Endothelial cell of umbilical vein (primary cell): ENCODE results near the gene UNC5A. TPM values are rescaled to one million over a fixed set of nuclear protein-coding genes. Genes with fewer than 3 reads are reported as not detected.

ENCODE experiments used
- BruUV-seq: library from RNA; stranded (reverse); fragments of 400-500 nt; replicated peaks from 2 replicates; lab custom pipeline; 2021; lab: Mats Ljungman, UMichigan
- CTCF ChIA-PET: fragments of 300-600, 350-600 bp; sonication (Branson Sonifier 250); formaldehyde crosslinking; loops from one replicate; lab custom pipeline; 2021; ENCODE audit warnings: antibody characterized with exemption, inconsistent platforms; lab: Charles Lee
- POLR2A ChIA-PET: fragments of 300-600, 350-600 bp; sonication (Branson Sonifier 250); formaldehyde crosslinking; loops from one replicate; lab custom pipeline; 2021; ENCODE audit warnings: antibody characterized with exemption, inconsistent platforms; lab: Charles Lee
- DNase-seq: peaks from one replicate; pipeline ENCODE4 v3.0.0-alpha.2; 2011; ENCODE audit warnings: low read depth, low spot score
- FAIRE-seq: peaks from 2 replicates; lab custom pipeline; 2011; peaks lifted over from hg19 to GRCh38; lab: Jason Lieb, UNC
- H2AFZ ChIP-seq: 2 replicates; pipeline ENCODE4 v1.6.0; 2012; ENCODE audit warnings: low read depth, low read length, control low read depth, inconsistent platforms
- H3K27ac ChIP-seq: 2 replicates; pipeline ENCODE4 v1.5.1; 2011; ENCODE audit warnings: low read depth, mild to moderate bottlenecking, control low read depth, low read length, moderate library complexity; ENCODE audit not compliant: insufficient read depth
- H3K27me3 ChIP-seq, 2 experiments: 2 replicates each; pipeline versions ENCODE4 v1.6.0 to v1.6.1; 2011; ENCODE audit warnings: low read length in 2 of 2, mixed read lengths in 1 of 2; ENCODE audit not compliant: control insufficient read depth in 2 of 2, insufficient read depth in 2 of 2
- H3K36me3 ChIP-seq, 2 experiments: 2 replicates in 1 of 2; 3 replicates in 1 of 2; pipeline ENCODE4 v1.5.1; 2011; ENCODE audit warnings: low read length in 2 of 2, mild to moderate bottlenecking in 1 of 2, moderate library complexity in 1 of 2; ENCODE audit not compliant: control insufficient read depth in 2 of 2, insufficient read depth in 2 of 2; ENCODE audit errors: extremely low read depth in 1 of 2
- H3K4me1 ChIP-seq: 3 replicates; pipeline ENCODE4 v1.5.1; 2011; ENCODE audit warnings: mild to moderate bottlenecking, low read length; ENCODE audit not compliant: control insufficient read depth, insufficient read depth; ENCODE audit errors: extremely low read depth
- H3K4me2 ChIP-seq: 2 replicates; pipeline ENCODE4 v1.6.1; 2011; ENCODE audit warnings: low read length, control low read depth, mixed read lengths; ENCODE audit not compliant: insufficient read depth
- H3K4me3 ChIP-seq, 3 experiments: fragments of 200-600 bp in 1 of 3; sonication (generic), shearing (Covaris generic) in 1 of 3; replicated peaks in 1 of 3; 2 replicates each; pipeline ENCODE4 v1.5.1; 2011 to 2016; ENCODE audit warnings: control low read depth in 3 of 3, low read length in 3 of 3, mild to moderate bottlenecking in 2 of 3, inconsistent platforms in 1 of 3, low read depth in 1 of 3, moderate library complexity in 1 of 3; ENCODE audit not compliant: insufficient read depth in 1 of 3
- H3K79me2 ChIP-seq: 2 replicates; pipeline ENCODE4 v1.6.0; 2012; ENCODE audit warnings: low read length, inconsistent platforms; ENCODE audit not compliant: control insufficient read depth, insufficient read depth
- H3K9ac ChIP-seq: replicated peaks from 2 replicates; pipeline ENCODE3; 2011; ENCODE audit warnings: low read length, control low read depth; ENCODE audit not compliant: insufficient read depth; ENCODE audit errors: extremely low read depth
- H3K9me1 ChIP-seq: replicated peaks from 3 replicates; pipeline ENCODE4 v1.6.0; 2011; ENCODE audit warnings: mild to moderate bottlenecking, low read length; ENCODE audit not compliant: control insufficient read depth, insufficient read depth; ENCODE audit errors: extremely low read depth
- H3K9me3 ChIP-seq: replicated peaks from 2 replicates; pipeline ENCODE4 v1.5.1; 2012; ENCODE audit warnings: low read length, inconsistent platforms; ENCODE audit not compliant: control insufficient read depth, insufficient read depth
- H4K20me1 ChIP-seq: replicated peaks from 2 replicates; pipeline ENCODE3; 2011; ENCODE audit warnings: mild to moderate bottlenecking, low read length; ENCODE audit not compliant: control insufficient read depth, insufficient read depth; ENCODE audit errors: extremely low read depth
- EZH2 ChIP-seq: IDR thresholded peaks from 2 replicates; pipeline ENCODE4 v1.6.1; 2012; ENCODE audit warnings: borderline replicate concordance, low read depth, mild to moderate bottlenecking, moderate library complexity, low read length, inconsistent platforms; ENCODE audit not compliant: severe bottlenecking
- FOS ChIP-seq: IDR thresholded peaks from 2 replicates; pipeline ENCODE4 v1.6.1; 2011; ENCODE audit warnings: mild to moderate bottlenecking, low read length, moderate library complexity, borderline replicate concordance; ENCODE audit not compliant: insufficient read depth
- GATA2 ChIP-seq: IDR thresholded peaks from 2 replicates; pipeline ENCODE4 v1.7.0; 2011; ENCODE audit warnings: low read depth, mild to moderate bottlenecking, moderate library complexity, mixed read lengths, low read length; ENCODE audit not compliant: insufficient read length, insufficient read depth
- JUN ChIP-seq: IDR thresholded peaks from 2 replicates; pipeline ENCODE4 v1.6.1; 2011; ENCODE audit warnings: borderline replicate concordance, low read depth; ENCODE audit not compliant: insufficient read length, insufficient read depth
- MYC ChIP-seq: IDR thresholded peaks from one replicate; pipeline ENCODE4 v1.6.1; 2011; ENCODE audit warnings: mild to moderate bottlenecking, low read depth, low read length
- POLR2A ChIP-seq: IDR thresholded peaks from 2 replicates; pipeline ENCODE4 v1.6.1; 2012; ENCODE audit warnings: low read depth, mild to moderate bottlenecking, control low read depth, low read length
- POLR2AphosphoS5 ChIP-seq: IDR thresholded peaks from 2 replicates; pipeline ENCODE4 v1.6.1; 2012; ENCODE audit warnings: low read depth, mild to moderate bottlenecking, control low read depth, low read length, moderate library complexity; ENCODE audit not compliant: insufficient read depth
- dilution Hi-C: fragments of 300-500 bp; cut with MboI; formaldehyde crosslinking; loops from one replicate; pipeline ENCODE4 v1.15.0; 2019; ENCODE audit warnings: low sequenced_read_pairs; ENCODE audit not compliant: extremely low pct_ligation_motif_present
- intact Hi-C: fragments of 100-400 bp; cut with micrococcal nuclease; formaldehyde crosslinking; loops from one replicate; pipeline ENCODE4 v1.10.0; 2022
- polyA plus RNA-seq, 4 experiments: library from polyadenylated mRNA; depleted of rRNA in 3 of 4; stranded (reverse) in 3 of 4; unstranded in 1 of 4; fragments of >200 nt; gene quantifications; 2 replicates each; pipeline versions ENCODE4 v1.2.1 to v1.2.3, GENCODE V29; 2011 to 2012; ENCODE audit warnings: missing spikeins in 1 of 4
- total RNA-seq: library from RNA; stranded (reverse); gene quantifications from 2 replicates; pipeline ENCODE4 v1.2.3, GENCODE V29; 2021
- TF ChIP-seq, protein P1 (sequence below): IDR thresholded peaks from 2 replicates; pipeline ENCODE4 v1.6.1; 2011; ENCODE audit not compliant: insufficient read depth, insufficient read length
- TF ChIP-seq, protein P2 (sequence below), 2 donors: IDR thresholded peaks; 1 replicate in 1 of 2; 2 replicates in 1 of 2; pipeline ENCODE4 v1.5.1; 2011; ENCODE audit warnings: low read length in 2 of 2, mild to moderate bottlenecking in 2 of 2, moderate library complexity in 2 of 2, control low read depth in 1 of 2, inconsistent platforms in 1 of 2, low read depth in 1 of 2; ENCODE audit not compliant: insufficient read depth in 1 of 2; ENCODE audit errors: extremely low read depth in 1 of 2

The UNC5A gene
- total and polyA plus RNA-seq, 2 donors (not counting 3 experiments of a cell fraction or from before 2014, with no cell fraction given) = 0.08 to 0.22 TPM

DNA sequence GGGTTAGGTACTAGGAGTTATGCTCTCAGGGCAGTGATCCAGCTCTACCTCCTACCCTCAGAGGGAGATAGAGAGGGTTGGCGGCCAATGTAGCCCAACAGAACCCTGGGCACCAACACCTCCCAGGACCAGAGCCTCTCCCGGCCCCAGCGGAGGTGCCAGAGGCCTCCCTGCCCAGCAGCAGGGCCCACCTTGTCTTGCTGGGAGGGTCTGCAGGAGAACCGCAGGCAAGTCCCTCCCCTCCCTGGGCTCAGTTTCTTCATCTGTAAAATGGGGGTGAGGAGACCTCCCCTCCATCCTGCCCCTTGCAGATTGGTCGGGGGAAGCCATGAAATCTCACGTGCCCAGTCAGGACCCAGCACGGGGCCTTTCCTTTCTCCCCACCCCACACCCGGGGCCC is 54.4 kb downstream of the UNC5A start:
- TF ChIP-seq FOS (no peak), POLR2A (no peak), JUN (no peak), POLR2AphosphoS5 (no peak), GATA2 (no peak), EZH2 (no peak), MYC (no peak)
- TF ChIP-seq, protein P1, sequence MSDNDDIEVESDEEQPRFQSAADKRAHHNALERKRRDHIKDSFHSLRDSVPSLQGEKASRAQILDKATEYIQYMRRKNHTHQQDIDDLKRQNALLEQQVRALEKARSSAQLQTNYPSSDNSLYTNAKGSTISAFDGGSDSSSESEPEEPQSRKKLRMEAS = no peak
- TF ChIP-seq, protein P2, sequence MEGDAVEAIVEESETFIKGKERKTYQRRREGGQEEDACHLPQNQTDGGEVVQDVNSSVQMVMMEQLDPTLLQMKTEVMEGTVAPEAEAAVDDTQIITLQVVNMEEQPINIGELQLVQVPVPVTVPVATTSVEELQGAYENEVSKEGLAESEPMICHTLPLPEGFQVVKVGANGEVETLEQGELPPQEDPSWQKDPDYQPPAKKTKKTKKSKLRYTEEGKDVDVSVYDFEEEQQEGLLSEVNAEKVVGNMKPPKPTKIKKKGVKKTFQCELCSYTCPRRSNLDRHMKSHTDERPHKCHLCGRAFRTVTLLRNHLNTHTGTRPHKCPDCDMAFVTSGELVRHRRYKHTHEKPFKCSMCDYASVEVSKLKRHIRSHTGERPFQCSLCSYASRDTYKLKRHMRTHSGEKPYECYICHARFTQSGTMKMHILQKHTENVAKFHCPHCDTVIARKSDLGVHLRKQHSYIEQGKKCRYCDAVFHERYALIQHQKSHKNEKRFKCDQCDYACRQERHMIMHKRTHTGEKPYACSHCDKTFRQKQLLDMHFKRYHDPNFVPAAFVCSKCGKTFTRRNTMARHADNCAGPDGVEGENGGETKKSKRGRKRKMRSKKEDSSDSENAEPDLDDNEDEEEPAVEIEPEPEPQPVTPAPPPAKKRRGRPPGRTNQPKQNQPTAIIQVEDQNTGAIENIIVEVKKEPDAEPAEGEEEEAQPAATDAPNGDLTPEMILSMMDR (IDR thresholded peaks at IDR 0.05; ENCODE audit: extremely low read depth in 1 of 2, insufficient read depth in 1 of 2, low read depth in 1 of 2, low read length in 2 of 2) = no peak
- Histone ChIP-seq H2AFZ (no peak overlapping the region), H3K9me1 (no peaks in the 10 kb centered on the region), H3K9ac (no peak overlapping the region), H3K4me2 (no peak overlapping the region), H3K4me3 (no peak overlapping the region), H3K4me1 (no peaks in the 10 kb centered on the region), H3K9me3 (no peaks in the 10 kb centered on the region), H3K79me2 (no peaks in the 10 kb centered on the region), H3K27me3 (peaks cover 5 to 11% of the 10 kb centered on the region in 2 experiments), H3K36me3 (no peaks in the 10 kb centered on the region), H4K20me1 (no peaks in the 10 kb centered on the region), H3K27ac (no peak overlapping the region)
- DNase-seq (no peak), FAIRE-seq (no peak)
- BruUV-seq = no TSS peak
- ChIA-PET CTCF (interaction anchor here (1.8 kb wide), 1 partner anchor 204 kb away, joined by 4 read pairs; no protein-coding TSS in a partner anchor), POLR2A (no interaction called here)
- intact Hi-C loops (no loop called here), dilution Hi-C loops (no loop called here)
